Lung (tissue), 12 donors: ENCODE data around the gene PDE4B. TPM values are rescaled to one million over a fixed set of nuclear protein-coding genes. Genes with fewer than 3 reads are reported as not detected.

ENCODE experiments used
- ATAC-seq: fragments of 200-7000 bp; cut with Tn5 transposase; one replicate; pipeline ENCODE4 v1.9.1; 2020; ENCODE audit warnings: moderate number of reproducible peaks; ENCODE audit not compliant: insufficient read depth, low FRiP score
- DNase-seq, 3 donors: peaks; one replicate each; pipeline ENCODE4 v3.0.0-alpha.2; 2013 to 2017
- H3K27ac ChIP-seq, 2 donors: one replicate each; pipeline ENCODE4 v1.5.1; 2013; ENCODE audit warnings: mild to moderate bottlenecking in 2 of 2, moderate library complexity in 2 of 2, control low read depth in 1 of 2, inconsistent platforms in 1 of 2, low read depth in 1 of 2, low read length in 1 of 2
- H3K27me3 ChIP-seq, 3 donors: one replicate each; pipeline ENCODE4 v1.5.1; 2013; ENCODE audit warnings: low read length in 2 of 3; ENCODE audit not compliant: control insufficient read depth in 3 of 3, insufficient read depth in 3 of 3
- H3K36me3 ChIP-seq, 4 donors: one replicate each; pipeline ENCODE4 v1.5.1; 2013; ENCODE audit warnings: low read length in 4 of 4, mild to moderate bottlenecking in 1 of 4, moderate library complexity in 1 of 4; ENCODE audit not compliant: control insufficient read depth in 4 of 4, insufficient read depth in 4 of 4
- H3K4me1 ChIP-seq, 5 donors: one replicate each; pipeline ENCODE4 v1.5.1; 2013; ENCODE audit warnings: low read length in 5 of 5, mild to moderate bottlenecking in 2 of 5, moderate library complexity in 1 of 5; ENCODE audit not compliant: control insufficient read depth in 5 of 5, insufficient read depth in 5 of 5
- H3K4me3 ChIP-seq: one replicate; pipeline ENCODE4 v1.5.1; 2013; ENCODE audit warnings: mild to moderate bottlenecking, control low read depth, moderate library complexity
- H3K9ac ChIP-seq, 2 donors: one replicate each; pipeline ENCODE4 v1.5.1; 2013; ENCODE audit warnings: low read length in 2 of 2, control low read depth in 1 of 2; ENCODE audit not compliant: insufficient read depth in 1 of 2
- H3K9me3 ChIP-seq, 4 donors: one replicate each; pipeline ENCODE4 v1.5.1; 2013; ENCODE audit warnings: low read length in 3 of 4, mild to moderate bottlenecking in 1 of 4, moderate library complexity in 1 of 4; ENCODE audit not compliant: control insufficient read depth in 4 of 4, insufficient read depth in 3 of 4
- CTCF ChIP-seq: IDR thresholded peaks from 2 replicates; pipeline ENCODE4 v1.5.1; 2012; ENCODE audit warnings: mild to moderate bottlenecking; ENCODE audit errors: control extremely low read depth, extremely low read depth
- WGBS, 2 donors: extraction: QIAGEN DNeasy Blood & Tissue Kit; methylation state at CpG; one replicate each; pipeline ENCODE4 v1.1.7; 2013; 5-methylcytosine and 5-hydroxymethylcytosine counted together
- polyA plus RNA-seq, 2 donors: library from polyadenylated mRNA; stranded (reverse); fragments of 200-250 nt; gene quantifications; one replicate each; pipeline ENCODE4 v1.2.1, GENCODE V29; 2013
- total RNA-seq, 2 donors: library from RNA; depleted of rRNA in 1 of 2; stranded (reverse); fragments of >200 nt in 1 of 2; gene quantifications; one replicate each; pipeline ENCODE4 v1.2.1, GENCODE V29; 2014 to 2021
- donor health status: control.
- donor health status: control.
- donor health status: Bipolar disorder and iron deficiency.
- donor health status: healthy.
- donor health status: DM: yes; HTN: yes; CAD: no.

The PDE4B gene
- total and polyA plus RNA-seq, 4 donors, result 4.0 to 96.2 (median 20.2) TPM

- peaks cover 0 to 6% (median 0%) of the 10 kb centered on the region in 5 donors for H3K4me1 ChIP-seq
- H3K9ac ChIP-seq, result peak overlapping the region in 1 of 2 donors; percentile 23
- no peaks in the 10 kb centered on the region for H3K9me3 ChIP-seq
- H3K4me3 ChIP-seq, result no peak overlapping the region
- H3K27me3 ChIP-seq, result no peaks in the 10 kb centered on the region
- WGBS, 2 donors, result 73 to 81% methylated on average over 1 of the region's 1 CpG
- DNase-seq (no peak), ATAC-seq (no peak)
- H3K36me3 ChIP-seq, result no peaks in the 10 kb centered on the region
- no peak overlapping the region for H3K27ac ChIP-seq
- TF ChIP-seq CTCF, result no peak
Measured at GRCh38 chr1:65985393-65986066, 192.8 kb downstream of the PDE4B start.

GRCh38 chr1:65986146-65986545 lies 193.5 kb downstream of the PDE4B start:
- no peak for ATAC-seq
- TF ChIP-seq CTCF, result no peak
- WGBS, 2 donors, result 73 to 89% methylated on average over 1 of the region's 1 CpG

GRCh38 chr1:65990161-65990560 lies 197.5 kb downstream of the PDE4B start:
- Histone ChIP-seq H3K9me3 (no peaks in the 10 kb centered on the region), H3K27ac (no peak overlapping the region), H3K27me3 (no peaks in the 10 kb centered on the region), H3K4me1 (peaks cover 0 to 18% (median 0%) of the 10 kb centered on the region in 5 donors), H3K4me3 (no peak overlapping the region), H3K36me3 (no peaks in the 10 kb centered on the region), H3K9ac (no peak overlapping the region)
- DNase-seq (no peak), ATAC-seq (no peak)
- no peak for TF ChIP-seq CTCF
- 51 to 70% methylated on average over 1 of the region's 1 CpG for WGBS, 2 donors

More at GRCh38 chr1:65986146-65986545, 193.5 kb downstream of the PDE4B start:
- peaks cover 0 to 5% (median 0%) of the 10 kb centered on the region in 5 donors for H3K4me1 ChIP-seq
- H3K9ac ChIP-seq, result no peak overlapping the region
- DNase-seq, result no peak
- H3K27me3 ChIP-seq, result no peaks in the 10 kb centered on the region
- no peaks in the 10 kb centered on the region for H3K9me3 ChIP-seq
- no peaks in the 10 kb centered on the region for H3K36me3 ChIP-seq
- H3K27ac ChIP-seq, result no peak overlapping the region
- no peak overlapping the region for H3K4me3 ChIP-seq
